Caco-2 (cell line): ENCODE results near the gene CCDC175. TPM values are rescaled to one million over a fixed set of nuclear protein-coding genes. Genes with fewer than 3 reads are reported as not detected.

ENCODE experiments used
- BruUV-seq: library from RNA; stranded (reverse); fragments of 400-500 nt; replicated peaks from 2 replicates; lab custom pipeline; 2021; lab: Mats Ljungman, UMichigan
- CTCF ChIA-PET: fragments of 300-600 bp; sonication (Branson Sonifier 250); formaldehyde crosslinking; loops from one replicate; lab custom pipeline; 2022; ENCODE audit warnings: antibody characterized with exemption; lab: Charles Lee
- POLR2A ChIA-PET: fragments of 300-600 bp; sonication (Branson Sonifier 250); formaldehyde crosslinking; loops from one replicate; lab custom pipeline; 2022; ENCODE audit warnings: antibody characterized with exemption; lab: Charles Lee
- DNase-seq, 2 experiments: peaks; one replicate each; pipeline versions ENCODE4 v3.0.0 to v3.0.0-alpha.2; 2020 to 2022
- H3K27me3 ChIP-seq: replicated peaks from 2 replicates; pipeline ENCODE4 v1.6.0; 2011; ENCODE audit warnings: low read length; ENCODE audit not compliant: control insufficient read depth, insufficient read depth
- H3K36me3 ChIP-seq: 2 replicates; pipeline ENCODE4 v1.5.1; 2011; ENCODE audit warnings: low read length; ENCODE audit not compliant: control insufficient read depth, insufficient read depth
- H3K4me1 ChIP-seq: fragments of 250-450 bp; sonication (Bioruptor Pico); 2 replicates; pipeline ENCODE4 v1.5.1; 2020; ENCODE audit warnings: mild to moderate bottlenecking
- H3K4me3 ChIP-seq: 2 replicates; pipeline ENCODE4 v1.5.1; 2011; ENCODE audit warnings: low read depth, mild to moderate bottlenecking, control low read depth, low read length
- H3K9me3 ChIP-seq: fragments of 250-450 bp; sonication (Bioruptor Pico); 2 replicates; pipeline ENCODE4 v1.5.1; 2020; ENCODE audit warnings: mild to moderate bottlenecking, moderate library complexity
- H3K27ac Mint-ChIP-seq: one replicate; pipeline ENCODE4 v1.8.0; 2022; ENCODE audit warnings: mixed read lengths; ENCODE audit not compliant: unreplicated experiment
- H3K27me3 Mint-ChIP-seq: one replicate; pipeline ENCODE4 v1.8.0; 2022; ENCODE audit warnings: mixed read lengths; ENCODE audit not compliant: insufficient read depth, unreplicated experiment
- H3K36me3 Mint-ChIP-seq: one replicate; pipeline ENCODE4 v1.8.0; 2022; ENCODE audit warnings: mild to moderate bottlenecking, mixed read lengths; ENCODE audit not compliant: insufficient read depth, unreplicated experiment
- H3K4me1 Mint-ChIP-seq: one replicate; pipeline ENCODE4 v1.8.0; 2022; ENCODE audit warnings: low read depth, mixed read lengths; ENCODE audit not compliant: unreplicated experiment
- H3K4me3 Mint-ChIP-seq: one replicate; pipeline ENCODE4 v1.8.0; 2022; ENCODE audit warnings: mild to moderate bottlenecking, moderate library complexity, mixed read lengths; ENCODE audit not compliant: unreplicated experiment
- H3K9me3 Mint-ChIP-seq: one replicate; pipeline ENCODE4 v1.8.0; 2022; ENCODE audit warnings: mixed read lengths; ENCODE audit not compliant: unreplicated experiment
- CTCF ChIP-seq, 2 experiments: fragments of 200-600 bp in 1 of 2; IDR thresholded peaks; 1 replicate in 1 of 2; 2 replicates in 1 of 2; pipeline versions ENCODE4 v1.5.1 to v1.8.0; 2011 to 2022; ENCODE audit warnings: antibody characterized with exemption in 1 of 2, control low read depth in 1 of 2, inconsistent platforms in 1 of 2, low read depth in 1 of 2, low read length in 1 of 2, mild to moderate bottlenecking in 1 of 2, moderate library complexity in 1 of 2; ENCODE audit not compliant: insufficient read depth in 1 of 2, severe bottlenecking in 1 of 2, unreplicated experiment in 1 of 2
- intact Hi-C: fragments of 100-400 bp; cut with micrococcal nuclease; formaldehyde crosslinking; loops from one replicate; pipeline ENCODE4 v1.10.0; 2022; ENCODE audit not compliant: unreplicated experiment
- total RNA-seq: library from RNA; stranded (reverse); gene quantifications from 2 replicates; pipeline ENCODE4 v1.2.3, GENCODE V29; 2022

Gene CCDC175
- total RNA-seq, 1 experiment from 2014 or later, result not detected

DNA sequence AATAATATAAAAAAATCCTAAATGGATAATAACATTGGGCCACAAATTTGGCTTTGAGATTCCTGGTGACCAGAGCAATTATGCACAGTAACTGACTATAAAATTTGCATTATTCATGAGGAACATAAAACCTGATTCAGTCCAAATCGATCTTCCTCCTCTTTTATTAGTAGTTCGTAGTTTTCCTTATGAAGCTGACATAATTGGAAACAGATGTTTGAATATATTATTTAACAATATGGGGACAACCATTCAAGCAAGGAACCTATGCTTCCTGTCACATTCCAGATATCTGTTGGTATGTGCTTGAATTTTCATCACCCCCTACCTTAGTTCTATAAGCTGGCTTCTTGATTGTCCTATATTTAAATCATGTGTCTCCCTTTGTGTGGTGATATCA, 34.9 kb downstream of the CCDC175 start:
- no peak for DNase-seq
- Histone ChIP-seq H3K9me3 (no peaks in the 10 kb centered on the region), H3K4me1 (no peaks in the 10 kb centered on the region), H3K27me3 (no peaks in the 10 kb centered on the region), H3K36me3 (no peaks in the 10 kb centered on the region), H3K4me3 (no peak overlapping the region)
- ChIA-PET POLR2A (no interaction called here), CTCF (no interaction called here)
- intact Hi-C loops, result no loop called here
- H3K4me3 Mint-ChIP-seq, result no peak overlapping the region
- no peaks in the 10 kb centered on the region for H3K27me3 Mint-ChIP-seq
- no peak for TF ChIP-seq CTCF (IDR thresholded peaks at IDR 0.05; ENCODE audit: insufficient read depth in 1 of 2, low read depth in 1 of 2, low read length in 1 of 2, severe bottlenecking in 1 of 2, unreplicated experiment in 1 of 2)
- no peak overlapping the region for H3K27ac Mint-ChIP-seq
- H3K36me3 Mint-ChIP-seq, result no peaks in the 10 kb centered on the region
- no peaks in the 10 kb centered on the region for H3K9me3 Mint-ChIP-seq
- no TSS peak for BruUV-seq
- no peaks in the 10 kb centered on the region for H3K4me1 Mint-ChIP-seq

DNA sequence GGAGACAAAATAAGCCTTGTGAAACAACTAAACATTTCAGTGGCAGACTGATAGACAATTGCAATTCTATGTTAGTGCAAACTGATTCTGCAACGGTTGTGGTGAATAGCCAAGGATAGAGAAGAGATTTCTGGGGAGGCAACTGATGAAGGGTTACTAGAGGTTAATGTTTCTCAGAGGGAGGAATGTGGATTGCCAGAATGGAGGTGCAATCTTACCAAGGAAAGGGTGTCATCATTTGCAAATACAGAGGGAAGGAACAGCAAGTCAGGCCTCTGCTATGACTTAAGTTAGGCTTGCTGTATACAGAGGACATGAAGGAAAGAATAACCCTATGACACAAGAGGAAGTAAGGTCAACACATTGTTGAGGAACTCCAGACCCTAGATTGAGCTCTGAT, 35.8 kb downstream of the CCDC175 start:
- intact Hi-C loops, result no loop called here
- H3K9me3 ChIP-seq, result no peaks in the 10 kb centered on the region
- Mint-ChIP-seq H3K4me3 (no peak overlapping the region), H3K9me3 (no peaks in the 10 kb centered on the region), H3K27ac (no peak overlapping the region), H3K4me1 (no peaks in the 10 kb centered on the region), H3K36me3 (no peaks in the 10 kb centered on the region), H3K27me3 (no peaks in the 10 kb centered on the region)
- no peak for DNase-seq
- no peaks in the 10 kb centered on the region for H3K36me3 ChIP-seq
- H3K4me1 ChIP-seq, result no peaks in the 10 kb centered on the region
- no peak overlapping the region for H3K4me3 ChIP-seq
- H3K27me3 ChIP-seq, result no peaks in the 10 kb centered on the region
- CTCF ChIA-PET, result no interaction called here
- TF ChIP-seq CTCF (IDR thresholded peaks at IDR 0.05; ENCODE audit: insufficient read depth in 1 of 2, low read depth in 1 of 2, low read length in 1 of 2, severe bottlenecking in 1 of 2, unreplicated experiment in 1 of 2), result no peak
- BruUV-seq, result no TSS peak
- POLR2A ChIA-PET, result no interaction called here

- Mint-ChIP-seq H3K4me1 (no peaks in the 10 kb centered on the region), H3K4me3 (no peak overlapping the region), H3K36me3 (no peaks in the 10 kb centered on the region), H3K27me3 (no peaks in the 10 kb centered on the region), H3K27ac (no peak overlapping the region), H3K9me3 (no peaks in the 10 kb centered on the region)
- intact Hi-C loops, result no loop called here
- no peaks in the 10 kb centered on the region for H3K36me3 ChIP-seq
- no peaks in the 10 kb centered on the region for H3K9me3 ChIP-seq
- no TSS peak for BruUV-seq
- no peaks in the 10 kb centered on the region for H3K4me1 ChIP-seq
- no peak overlapping the region for H3K4me3 ChIP-seq
- POLR2A ChIA-PET, result no interaction called here
- no peak for TF ChIP-seq CTCF (IDR thresholded peaks at IDR 0.05; ENCODE audit: insufficient read depth in 1 of 2, low read depth in 1 of 2, low read length in 1 of 2, severe bottlenecking in 1 of 2, unreplicated experiment in 1 of 2)
- no peaks in the 10 kb centered on the region for H3K27me3 ChIP-seq
- CTCF ChIA-PET, result no interaction called here
- no peak for DNase-seq
Measured at GRCh38 chr14:59538936-59539335, 37.7 kb downstream of the CCDC175 start.
